NCI-H510A treated with DMSO at 0.1 percent for 48 hours (cell line): ENCODE results near the gene OR6A2.
"Not testable (repeated sequence)": the region's sequence is repeated elsewhere in the genome, so short reads cannot be mapped to it uniquely, and the experiment has no call there.

Experiments
- DNase-seq: peaks from one replicate; lab custom pipeline; 2025; lab: John Stamatoyannopoulos, UW

OR6A2 gene

DNA sequence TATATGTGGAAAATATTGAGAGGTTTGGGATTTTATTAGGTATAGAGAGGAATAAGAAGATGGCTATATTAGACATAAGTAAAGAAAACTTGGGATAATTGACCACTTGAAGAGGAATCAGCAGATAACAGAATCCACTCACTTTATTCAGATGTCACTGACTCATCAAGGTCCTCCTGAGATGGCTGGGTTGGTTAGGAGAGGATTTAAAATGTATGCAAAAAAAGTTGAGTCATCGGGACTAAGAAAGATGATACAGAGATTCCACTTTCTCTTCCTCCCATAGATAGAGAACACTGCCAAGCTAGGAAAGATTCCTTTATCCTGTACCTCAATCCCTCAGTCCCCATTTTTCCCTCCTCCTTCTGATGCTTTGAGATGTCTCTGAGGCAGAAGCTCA is at the start of gene OR6A2:
TSS of gene OR6A2 (minus strand) at position 288 of the 400 bp plus-strand sequence. CDS start 3,981 bp downstream, outside the sequence.
- no peak for DNase-seq

DNA sequence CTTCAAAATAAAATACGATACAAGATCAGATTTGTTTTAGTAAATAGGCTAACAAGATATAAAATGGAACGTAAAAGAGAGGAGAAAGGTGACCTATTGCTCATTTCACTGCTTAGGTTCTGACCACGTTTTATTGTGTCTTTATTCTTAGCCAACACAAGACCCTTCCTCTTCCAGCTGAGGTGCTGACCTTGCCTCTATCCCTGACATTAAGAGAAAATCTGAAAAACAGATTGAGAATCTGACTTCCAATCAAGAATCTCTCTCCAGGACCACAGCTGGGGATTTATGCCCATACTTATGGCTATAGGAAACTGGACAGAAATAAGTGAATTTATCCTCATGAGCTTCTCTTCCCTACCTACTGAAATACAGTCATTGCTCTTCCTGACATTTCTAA is 45.9 kb upstream of the OR6A2 start, which contains the start of gene OR10A5:
TSS of gene OR10A5 (plus strand) at position 301 of the 400 bp plus-strand sequence. CDS start at position 301, 0 bp downstream.
- no peak for DNase-seq

DNA sequence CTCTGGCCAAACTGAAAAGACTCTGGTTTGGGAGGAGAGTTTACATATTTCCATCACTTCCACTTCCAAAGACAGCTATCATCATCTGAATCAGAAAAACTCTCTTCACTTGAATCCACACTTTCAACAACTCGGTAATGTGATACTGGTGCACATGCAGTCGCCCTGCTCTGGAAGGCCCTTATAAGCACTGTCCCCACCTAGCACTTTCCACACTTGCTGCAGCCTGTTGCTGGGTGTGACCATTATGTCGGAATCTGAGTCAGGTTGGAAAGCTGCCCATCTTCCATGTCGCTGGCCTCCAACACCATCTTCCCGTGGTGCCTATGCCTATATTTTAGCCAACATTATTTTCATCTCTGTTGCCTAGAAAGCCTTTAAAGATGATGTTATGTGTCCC is 44.9 kb upstream of the OR6A2 start:
- peak; percentile 32 for DNase-seq

DNA sequence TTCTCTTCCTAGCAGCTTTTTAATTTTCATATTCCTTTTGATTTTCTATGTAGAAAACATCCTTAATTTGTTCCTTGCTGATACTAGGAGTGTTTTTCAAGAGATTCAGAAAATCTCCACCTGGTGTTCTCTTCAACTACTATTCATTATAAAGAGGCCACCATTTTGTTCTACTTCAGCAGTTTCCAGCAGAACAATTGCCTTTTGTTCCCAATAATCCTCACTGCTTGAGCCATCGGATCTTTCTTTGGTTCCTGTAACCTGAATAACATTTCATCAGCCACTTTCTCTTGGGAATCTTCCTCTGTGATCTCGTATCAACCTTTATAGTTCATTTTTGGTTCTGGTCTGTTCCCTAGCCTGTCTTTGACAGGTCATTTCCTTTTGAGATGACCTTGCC is 44.2 kb upstream of the OR6A2 start:
- DNase-seq, result peak; percentile 16

DNA sequence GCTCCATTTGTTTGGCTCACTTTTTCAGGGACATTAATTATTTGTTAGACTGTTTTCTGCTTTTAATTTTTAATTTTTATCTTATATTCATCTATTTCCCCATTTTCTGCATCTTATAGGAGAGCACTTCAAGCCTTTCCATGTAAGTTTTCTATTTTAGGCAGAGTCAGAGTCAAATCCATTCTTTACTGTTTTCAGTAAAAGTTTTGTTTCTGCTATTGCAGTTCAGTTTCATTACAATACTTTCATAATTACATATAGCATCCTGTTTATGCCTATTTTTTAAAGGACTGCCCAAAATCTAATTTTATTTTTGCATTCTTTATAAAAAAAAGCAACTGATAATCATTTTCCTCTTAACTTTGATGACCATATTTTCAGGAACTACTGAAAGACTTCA is 42.2 kb upstream of the OR6A2 start:
- no peak for DNase-seq

DNA sequence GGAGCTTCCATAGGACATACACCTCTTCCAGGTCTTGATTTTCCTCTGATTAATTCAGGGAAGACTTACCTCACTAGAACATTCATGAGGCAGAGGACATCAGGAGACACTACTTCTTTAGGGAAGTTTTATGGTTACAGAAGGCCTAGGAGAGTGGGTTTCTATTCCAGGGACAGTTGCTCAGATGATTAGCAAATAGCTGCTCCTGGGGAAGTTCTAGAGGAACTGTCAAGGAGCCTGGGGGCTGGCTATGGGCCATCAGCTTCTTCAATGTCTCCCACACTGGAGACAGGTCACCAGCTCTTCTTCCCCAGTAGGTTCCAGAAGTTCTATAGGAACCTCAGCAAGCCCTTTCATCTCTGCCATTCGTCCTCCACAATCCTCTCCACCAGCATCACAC is 34.5 kb upstream of the OR6A2 start:
- no peak for DNase-seq

DNA sequence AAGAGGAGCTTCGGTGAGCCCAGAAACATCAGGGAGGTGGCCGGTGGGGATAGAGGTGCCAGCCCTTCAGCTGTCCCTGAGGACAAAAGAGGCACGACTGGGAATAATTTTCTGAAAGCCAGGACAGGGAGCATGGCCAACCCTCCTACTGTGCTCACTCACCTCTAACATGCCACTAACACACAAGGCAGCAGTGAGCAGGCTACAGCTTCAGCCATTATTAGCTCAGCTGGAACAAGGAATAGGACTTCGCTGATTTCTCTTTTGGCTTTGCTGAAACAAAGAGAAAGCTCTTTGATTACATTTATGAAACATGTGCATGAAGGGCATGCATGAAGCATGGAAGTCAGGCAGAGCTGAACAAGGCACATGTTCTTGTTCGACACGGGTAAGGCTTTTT is 33.9 kb upstream of the OR6A2 start:
- DNase-seq, result no peak

DNA sequence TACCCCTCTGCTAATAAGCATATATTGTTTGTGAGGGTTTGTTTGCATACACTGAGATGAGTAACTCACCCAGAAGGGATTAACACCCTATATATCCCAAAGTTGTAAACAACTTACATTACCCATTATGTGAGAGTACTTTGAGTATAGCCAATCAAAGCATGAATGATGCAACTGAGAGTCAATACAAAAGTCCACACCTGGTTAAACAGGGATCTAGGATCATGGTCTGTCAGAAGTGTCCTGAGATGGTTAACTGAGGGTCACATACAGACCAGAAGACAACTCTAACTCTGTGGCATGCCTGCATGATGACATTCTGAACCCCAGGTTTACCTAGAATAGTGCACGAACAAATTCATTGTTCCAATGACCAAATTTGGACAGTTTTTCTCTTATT is 28.6 kb upstream of the OR6A2 start:
- DNase-seq, result no peak

DNA sequence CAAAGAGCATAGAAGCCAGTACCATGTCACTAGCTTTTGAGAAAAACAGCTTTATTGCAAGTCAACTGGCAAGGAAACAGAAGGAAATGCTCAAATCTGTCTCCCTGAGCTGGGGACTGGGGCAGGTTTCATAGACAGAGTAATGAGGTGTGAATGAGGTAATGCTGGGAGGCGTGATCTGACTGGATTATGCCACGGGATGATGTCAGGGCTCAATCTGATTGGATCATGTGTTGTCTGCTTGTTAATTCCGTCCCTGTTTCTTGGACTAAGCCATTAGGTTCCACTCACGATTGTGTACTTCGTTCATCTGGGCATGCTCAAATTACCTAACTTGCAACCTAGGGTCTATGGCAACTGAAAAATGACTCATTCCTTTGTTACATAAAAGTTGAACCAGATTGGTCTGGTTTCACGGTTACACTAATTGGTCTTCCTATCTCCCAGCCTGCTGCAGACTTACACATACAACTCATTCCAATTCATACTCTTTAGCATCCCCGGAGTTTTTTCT is 25.8 kb upstream of the OR6A2 start:
- DNase-seq, result no peak

DNA sequence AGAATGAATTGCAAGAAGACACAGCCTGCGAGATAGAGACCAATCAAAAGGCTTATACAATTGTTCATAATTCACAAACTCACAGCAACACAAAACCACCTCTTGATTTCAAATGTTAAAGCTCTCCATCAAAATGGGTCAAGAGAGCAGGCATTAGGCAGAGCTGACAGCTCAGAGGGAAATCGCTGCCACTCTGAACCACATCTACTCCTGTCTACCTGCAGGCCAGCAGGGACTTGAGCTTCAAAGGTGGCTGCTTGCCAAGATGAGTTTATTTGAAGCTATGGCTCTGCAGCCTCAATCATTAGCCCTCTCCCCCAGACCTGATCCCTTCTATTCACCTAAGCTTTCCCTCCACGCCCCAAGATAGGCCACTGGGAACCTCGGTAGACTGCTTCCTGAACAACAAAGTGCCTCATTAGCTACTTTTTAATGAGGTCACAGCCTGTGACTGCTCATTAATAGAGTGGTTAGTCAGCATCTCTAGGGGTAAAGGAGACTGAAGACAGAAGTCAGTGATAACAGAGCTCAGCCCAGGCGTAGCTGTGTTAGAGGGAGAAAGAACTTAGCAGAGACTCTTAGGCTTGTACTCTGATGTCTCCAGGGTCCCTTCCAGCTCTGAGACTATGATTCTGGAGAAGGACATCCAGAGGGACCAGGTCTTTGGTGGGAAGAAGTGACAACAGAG is 24.8 kb upstream of the OR6A2 start:
- no peak for DNase-seq

DNA sequence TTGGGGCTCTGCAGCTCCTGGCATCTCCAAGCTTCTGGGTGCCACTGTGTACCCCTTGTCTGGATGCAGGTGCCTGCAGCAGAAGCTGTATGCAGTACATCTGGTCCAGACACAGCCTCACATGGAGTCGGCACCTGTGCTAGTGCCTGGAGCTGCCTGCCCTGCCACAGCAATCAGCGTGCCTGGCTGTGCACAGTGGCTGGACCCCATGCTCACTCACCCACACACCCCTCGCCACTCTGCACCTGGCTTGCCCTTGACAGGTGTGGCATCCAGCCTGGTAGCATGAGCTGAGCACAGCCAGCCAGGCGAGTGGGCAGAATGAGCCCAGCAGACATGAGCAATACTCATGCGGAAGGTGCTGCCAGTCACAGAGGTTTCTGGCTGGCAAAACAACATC is 19.5 kb upstream of the OR6A2 start:
- DNase-seq, result no peak

DNA sequence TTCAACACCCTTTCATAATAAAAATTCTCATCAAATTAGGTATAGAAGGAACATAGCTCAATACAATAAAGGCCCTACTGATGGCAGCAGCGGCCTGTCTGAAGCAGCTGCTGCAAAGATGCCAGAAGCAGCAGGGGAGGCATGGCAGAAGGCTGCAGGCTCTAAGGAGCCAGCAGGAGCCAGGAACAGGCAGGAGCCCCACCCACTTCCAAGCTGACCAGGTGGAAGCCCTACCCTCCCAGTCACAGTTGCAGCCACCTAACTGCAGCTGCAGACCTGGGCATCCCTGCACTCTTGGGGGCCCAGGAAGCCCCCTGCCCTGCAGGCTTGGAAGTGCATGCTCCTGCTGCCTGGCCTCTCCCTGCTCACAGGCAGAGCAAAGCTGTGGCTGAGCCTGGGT is 18.2 kb upstream of the OR6A2 start:
- no peak for DNase-seq

DNA sequence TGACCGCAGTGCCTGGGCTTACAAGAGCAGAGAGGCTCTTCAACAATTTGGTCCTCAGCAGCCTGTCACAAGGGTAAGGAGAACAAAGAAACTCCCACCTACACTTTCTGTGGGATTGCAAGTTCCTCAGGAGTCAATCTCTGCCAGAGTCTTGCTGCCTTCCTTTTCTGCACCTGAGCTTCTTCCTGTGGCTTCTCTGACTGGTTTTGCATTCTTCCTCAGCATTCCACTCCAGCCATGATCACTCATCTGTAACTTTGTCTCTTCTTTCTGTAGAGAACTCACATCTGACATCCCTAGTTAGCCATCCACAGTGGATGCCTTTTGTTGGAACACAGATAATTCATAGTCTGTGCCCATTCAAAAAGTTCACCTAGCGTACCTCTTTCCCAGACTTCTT is 14.2 kb upstream of the OR6A2 start:
- DNase-seq, result no peak

DNA sequence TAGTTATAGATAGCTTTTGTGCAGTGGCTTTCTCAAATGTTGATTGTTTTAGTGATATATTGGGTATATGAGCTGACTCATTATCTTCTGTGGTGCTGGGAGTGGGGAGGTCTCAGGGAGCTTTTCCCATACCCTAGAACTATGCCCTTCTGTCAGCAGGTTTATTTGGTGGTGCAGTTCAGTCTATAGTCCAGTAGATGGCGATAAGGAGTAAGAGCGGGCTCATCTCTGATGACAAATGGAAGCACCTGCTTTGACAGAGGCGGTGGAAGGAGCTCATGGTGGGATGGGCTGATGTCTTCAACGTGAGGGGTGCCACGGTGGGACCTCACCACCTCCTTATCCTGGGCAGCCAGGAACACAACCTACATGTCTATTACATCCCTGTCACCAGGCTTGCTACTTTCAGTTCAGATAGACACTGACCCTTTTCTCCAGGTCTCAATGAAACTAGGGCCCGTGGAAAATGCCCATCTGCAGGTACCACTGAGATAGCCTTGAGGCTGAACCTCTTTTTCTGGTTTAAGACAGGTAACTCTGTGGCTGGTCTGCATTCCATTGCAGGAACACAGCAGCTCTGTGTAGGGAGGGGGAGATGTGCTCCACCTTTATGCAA is 13.0 kb upstream of the OR6A2 start:
- peak; percentile 37 for DNase-seq

DNA sequence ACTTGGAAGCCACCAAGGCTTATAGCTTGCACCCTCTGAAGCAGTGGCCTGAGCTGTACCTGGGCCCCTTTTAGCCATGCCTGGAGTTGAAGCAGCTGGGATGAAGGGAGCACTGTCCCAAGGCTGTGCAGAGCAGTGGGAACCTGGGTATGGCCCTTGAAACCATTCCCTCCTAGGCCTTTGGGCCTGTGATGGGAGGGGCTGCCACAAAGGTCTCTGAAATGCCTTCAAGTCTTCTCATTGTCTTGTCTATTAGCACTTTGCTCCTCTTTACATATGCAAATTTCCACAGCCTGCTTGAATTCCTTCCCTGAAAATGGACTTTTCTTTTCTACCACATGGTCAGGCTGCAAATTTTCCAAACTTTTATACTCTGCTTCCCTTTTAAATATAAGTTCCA is 1.6 kb upstream of the OR6A2 start:
- DNase-seq, result not testable (repeated sequence)

DNA sequence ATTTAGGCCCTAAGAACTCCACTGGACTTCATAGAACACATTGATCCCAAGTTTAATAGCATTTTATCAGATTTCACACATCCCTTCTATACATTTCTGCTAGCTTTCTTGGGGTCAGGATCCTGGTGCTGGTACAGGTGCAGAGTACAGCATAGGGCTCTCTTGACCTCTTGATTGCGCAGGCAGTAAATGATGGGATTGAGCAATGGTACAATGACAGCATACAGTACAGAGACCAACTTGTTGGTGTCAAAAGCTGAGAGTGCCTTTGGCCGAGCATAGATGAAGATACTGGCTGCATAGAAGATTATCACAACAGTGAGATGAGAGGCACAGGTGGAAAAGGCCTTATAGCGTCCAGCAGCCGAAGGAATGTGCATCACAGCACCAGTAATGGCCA is 4.8 kb downstream of the OR6A2 start:
- DNase-seq, result no peak

DNA sequence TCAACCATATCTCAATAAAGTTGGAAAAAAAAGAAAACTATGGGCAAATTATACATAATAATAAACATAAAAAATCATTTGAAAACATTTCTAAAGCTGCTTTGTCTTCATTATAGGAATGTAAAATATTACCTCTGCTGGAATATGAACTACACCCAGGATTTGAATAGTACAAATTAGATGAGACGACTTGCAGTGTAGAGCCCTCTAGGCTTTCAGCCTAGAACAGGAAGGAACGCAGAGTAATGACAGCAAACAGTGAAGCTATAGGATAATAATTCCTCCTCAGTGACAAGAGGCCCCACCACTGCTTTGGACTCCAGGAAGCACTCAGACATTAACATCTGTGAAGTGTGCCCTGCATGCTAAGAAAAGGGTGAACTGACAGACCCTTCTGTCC is 8.9 kb downstream of the OR6A2 start:
- DNase-seq, result no peak

DNA sequence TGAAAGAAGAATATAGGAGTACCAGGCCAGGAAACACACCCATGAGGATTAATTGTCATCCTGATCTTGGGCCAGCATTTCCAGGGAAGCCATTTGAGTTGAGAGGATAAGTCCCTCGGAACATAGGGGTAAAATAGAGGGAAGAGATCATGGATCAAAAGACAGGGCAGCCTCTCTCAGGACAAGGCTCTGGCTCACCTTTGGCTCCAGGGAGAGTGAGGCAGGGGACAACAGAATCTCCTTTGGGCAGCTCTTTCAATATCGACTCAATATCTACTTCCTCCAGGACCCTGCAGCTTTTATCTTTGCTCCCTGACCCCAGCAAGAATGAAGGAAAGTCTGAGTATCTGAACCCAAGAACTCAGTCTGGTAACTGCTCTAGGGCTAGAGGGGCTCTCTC is 16.8 kb downstream of the OR6A2 start, which contains the start of gene OR2AG1:
TSS of gene OR2AG1 (plus strand) at position 301 of the 400 bp plus-strand sequence. CDS start 2,018 bp downstream, outside the sequence.
- DNase-seq, result no peak

DNA sequence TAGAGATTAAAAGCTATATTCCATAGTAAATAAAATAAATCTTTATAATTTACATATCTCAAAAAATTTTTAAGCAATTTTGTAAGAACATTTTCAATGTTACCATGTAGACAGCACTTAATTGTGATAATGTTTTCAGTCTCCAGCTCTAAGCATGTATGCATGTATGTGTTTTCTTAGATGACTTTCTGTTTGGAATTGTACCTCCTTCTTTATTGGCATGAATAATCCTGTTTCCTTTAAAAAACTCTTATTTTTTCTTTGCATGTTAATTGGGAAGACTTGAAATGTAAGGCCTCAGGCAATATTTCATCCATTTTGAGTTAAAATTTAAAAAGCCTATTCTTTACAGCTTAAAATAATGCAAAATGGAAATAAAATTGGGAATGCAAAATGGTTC is 18.7 kb downstream of the OR6A2 start:
- no peak for DNase-seq

DNA sequence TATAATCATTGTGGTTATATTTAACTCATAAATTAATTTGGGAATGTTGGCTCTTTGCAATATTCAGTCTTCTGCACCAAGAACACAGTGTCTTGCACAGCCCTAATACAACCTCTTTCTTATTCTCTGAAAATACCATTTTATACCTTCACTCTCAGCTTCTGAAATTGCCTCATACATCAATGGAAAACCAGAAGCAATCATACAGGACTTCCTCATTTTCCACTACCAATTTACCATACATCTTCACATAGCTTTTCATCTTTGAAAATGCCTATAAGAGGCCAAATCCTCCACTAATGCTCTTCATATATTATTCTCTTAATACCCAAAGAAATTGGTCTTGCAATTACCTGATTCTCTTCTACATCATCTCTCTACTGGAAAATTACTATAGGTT is 21.0 kb downstream of the OR6A2 start:
- no peak for DNase-seq

DNA sequence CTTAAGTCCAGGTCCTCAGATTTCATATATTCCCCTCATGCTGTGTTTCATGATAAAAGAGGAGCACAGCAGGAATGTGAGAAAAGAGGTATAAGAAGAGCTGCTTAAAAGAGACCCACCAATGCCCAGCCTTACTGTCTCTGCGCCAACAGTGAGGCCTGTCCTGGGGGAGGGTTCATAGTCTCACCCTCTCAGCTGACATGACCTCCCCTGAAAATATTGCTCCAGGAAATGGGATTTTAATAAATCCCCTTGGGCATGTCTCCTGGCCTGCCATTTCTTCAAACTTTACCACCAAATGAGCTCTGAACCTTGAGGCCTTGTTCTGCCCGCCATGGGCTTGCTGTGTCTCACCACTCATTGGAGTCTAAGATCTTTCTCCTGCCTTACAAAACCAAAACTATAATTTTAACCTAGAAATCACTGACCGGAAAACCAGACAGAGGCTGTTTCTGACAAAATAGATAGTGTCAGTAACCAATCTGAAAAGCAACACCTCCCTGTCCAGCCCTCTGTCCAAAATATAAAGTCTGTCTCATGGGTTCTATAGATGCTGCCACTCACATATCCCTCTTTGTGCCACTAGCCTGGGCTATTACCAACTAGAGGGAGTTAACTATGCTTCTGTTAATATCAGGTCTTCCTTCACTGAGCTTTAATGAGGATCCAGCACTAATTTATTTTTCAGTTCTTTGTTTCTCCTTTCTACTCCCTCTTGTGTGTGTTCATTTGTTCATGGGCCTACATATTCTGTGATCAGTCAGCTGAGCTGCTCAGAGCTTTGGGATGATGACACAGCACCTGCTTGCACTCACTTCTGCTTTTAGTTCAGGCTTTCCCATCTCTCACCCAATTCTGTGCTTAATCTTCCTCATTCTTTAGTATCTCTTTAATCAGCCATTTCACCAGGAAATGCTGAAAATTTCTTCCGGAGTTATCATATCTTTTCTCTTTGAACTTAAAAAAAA is 27.3 kb downstream of the OR6A2 start, which contains the start of gene OR2AG2:
TSS of gene OR2AG2 (minus strand) at position 51 of the 968 bp plus-strand sequence. CDS start 3,019 bp downstream, outside the sequence.
- DNase-seq, result no peak

DNA sequence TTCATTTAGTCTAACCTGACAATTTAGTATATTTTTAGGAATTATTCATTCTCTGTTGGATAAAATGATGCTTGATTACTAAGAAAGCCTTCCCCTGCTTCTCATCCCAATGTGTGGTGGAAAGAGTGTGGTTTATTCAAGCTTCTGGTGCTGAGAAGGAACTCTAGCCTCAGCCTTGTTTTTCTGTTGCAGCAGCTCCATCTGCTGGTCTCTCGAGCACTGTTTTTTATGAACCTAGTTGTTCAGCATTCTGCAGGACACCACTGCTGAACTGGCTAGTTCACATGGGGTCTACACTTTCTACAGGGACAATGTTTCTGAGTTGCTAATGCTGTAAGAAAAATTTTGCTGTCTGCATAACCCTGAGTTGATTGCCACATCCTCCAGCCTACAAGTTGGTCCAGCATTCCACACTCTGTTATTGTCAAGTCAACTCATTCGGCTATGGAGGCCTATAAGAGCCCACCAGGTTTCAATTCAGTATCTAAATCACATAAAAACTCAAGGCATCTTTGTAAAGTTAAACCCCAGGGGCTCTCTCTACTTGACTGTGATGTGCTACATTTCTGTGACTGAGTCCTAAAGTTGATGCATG is 42.0 kb downstream of the OR6A2 start:
- peak; percentile 43 for DNase-seq
